Sigmoid colon (tissue), 4 donors: ENCODE data around the gene PLCB1.

Experiments
- EP300 ChIP-seq, 4 donors: sonication (generic); formaldehyde crosslinking; IDR thresholded peaks; one replicate each; pipeline ENCODE4 v1.6.1; 2017; ENCODE audit warnings: antibody characterized with exemption in 4 of 4
- TF ChIP-seq, protein P1 (sequence below), 4 experiments: fragments of 450-650 bp in 3 of 4; fragments of 200-600 bp in 1 of 4; IDR thresholded peaks; one replicate each; pipeline ENCODE4 v1.5.1; 2016 to 2019; ENCODE audit warnings: antibody characterized with exemption in 4 of 4, mild to moderate bottlenecking in 3 of 4, moderate library complexity in 2 of 4

DNA sequence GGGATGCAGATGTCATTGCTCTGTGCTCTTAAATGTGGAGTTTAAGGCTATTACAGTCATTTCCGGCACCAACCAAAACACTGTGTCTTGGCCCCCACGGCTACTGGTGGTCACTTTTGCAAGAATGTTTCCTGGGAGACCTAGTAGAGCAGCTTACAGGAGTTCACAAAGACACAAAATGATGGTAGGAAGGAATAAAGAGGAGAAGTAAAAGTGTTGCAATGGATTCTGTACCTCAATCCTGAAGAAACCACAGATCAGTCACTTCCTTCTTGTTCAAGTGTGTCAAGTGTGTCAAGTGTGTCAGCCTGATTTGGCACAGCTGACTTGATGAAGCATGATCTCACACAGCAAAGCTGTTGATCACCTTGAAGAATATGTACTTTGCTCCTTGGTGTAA, 344.0 kb downstream of the PLCB1 start:
- no peak for TF ChIP-seq EP300 (IDR thresholded peaks at IDR 0.05)
- TF ChIP-seq, protein P1, sequence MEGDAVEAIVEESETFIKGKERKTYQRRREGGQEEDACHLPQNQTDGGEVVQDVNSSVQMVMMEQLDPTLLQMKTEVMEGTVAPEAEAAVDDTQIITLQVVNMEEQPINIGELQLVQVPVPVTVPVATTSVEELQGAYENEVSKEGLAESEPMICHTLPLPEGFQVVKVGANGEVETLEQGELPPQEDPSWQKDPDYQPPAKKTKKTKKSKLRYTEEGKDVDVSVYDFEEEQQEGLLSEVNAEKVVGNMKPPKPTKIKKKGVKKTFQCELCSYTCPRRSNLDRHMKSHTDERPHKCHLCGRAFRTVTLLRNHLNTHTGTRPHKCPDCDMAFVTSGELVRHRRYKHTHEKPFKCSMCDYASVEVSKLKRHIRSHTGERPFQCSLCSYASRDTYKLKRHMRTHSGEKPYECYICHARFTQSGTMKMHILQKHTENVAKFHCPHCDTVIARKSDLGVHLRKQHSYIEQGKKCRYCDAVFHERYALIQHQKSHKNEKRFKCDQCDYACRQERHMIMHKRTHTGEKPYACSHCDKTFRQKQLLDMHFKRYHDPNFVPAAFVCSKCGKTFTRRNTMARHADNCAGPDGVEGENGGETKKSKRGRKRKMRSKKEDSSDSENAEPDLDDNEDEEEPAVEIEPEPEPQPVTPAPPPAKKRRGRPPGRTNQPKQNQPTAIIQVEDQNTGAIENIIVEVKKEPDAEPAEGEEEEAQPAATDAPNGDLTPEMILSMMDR (IDR thresholded peaks at IDR 0.05) = no peak
